ENCODE data around the gene GSS. TPM values are rescaled to one million over a fixed set of nuclear protein-coding genes. Genes with fewer than 3 reads are reported as not detected.
A peak's percentile ranks its signal among the peaks of the same experiment; 100 is the strongest.

GSS gene
- total and polyA plus RNA-seq, 4 donors: 32.6 to 52.7 (median 47.9) TPM

DNA sequence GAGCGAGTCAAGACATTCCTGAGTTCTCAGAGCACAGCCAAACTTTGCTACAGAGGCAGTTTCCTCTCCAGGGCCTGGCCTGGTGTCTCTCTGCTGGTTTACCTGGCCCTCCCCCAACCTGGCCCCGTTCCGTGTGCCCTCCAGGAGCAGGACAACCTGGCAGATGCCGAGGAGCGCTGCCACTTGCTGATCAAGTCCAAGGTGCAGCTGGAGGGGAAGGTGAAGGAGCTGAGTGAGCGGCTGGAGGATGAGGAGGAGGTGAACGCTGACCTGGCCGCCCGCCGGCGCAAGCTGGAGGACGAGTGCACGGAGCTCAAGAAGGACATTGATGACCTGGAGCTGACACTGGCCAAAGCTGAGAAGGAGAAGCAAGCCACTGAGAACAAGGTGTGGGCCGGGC lies 39.6 kb upstream of the GSS start:
- H3K9ac ChIP-seq (ENCODE audit: insufficient read depth in 1 of 2, low read length in 2 of 2): no peak overlapping the region
- H3K27ac ChIP-seq (ENCODE audit: low read depth in 1 of 2, low read length in 1 of 2): no peak overlapping the region
- H3K36me3 ChIP-seq (ENCODE audit: control insufficient read depth in 4 of 4, insufficient read depth in 4 of 4, low read length in 4 of 4): peaks cover 5 to 59% (median 21%) of the 10 kb centered on the region in 4 donors
- no peak for ATAC-seq (ENCODE audit: insufficient read depth, low FRiP score)
- TF ChIP-seq, protein P1, sequence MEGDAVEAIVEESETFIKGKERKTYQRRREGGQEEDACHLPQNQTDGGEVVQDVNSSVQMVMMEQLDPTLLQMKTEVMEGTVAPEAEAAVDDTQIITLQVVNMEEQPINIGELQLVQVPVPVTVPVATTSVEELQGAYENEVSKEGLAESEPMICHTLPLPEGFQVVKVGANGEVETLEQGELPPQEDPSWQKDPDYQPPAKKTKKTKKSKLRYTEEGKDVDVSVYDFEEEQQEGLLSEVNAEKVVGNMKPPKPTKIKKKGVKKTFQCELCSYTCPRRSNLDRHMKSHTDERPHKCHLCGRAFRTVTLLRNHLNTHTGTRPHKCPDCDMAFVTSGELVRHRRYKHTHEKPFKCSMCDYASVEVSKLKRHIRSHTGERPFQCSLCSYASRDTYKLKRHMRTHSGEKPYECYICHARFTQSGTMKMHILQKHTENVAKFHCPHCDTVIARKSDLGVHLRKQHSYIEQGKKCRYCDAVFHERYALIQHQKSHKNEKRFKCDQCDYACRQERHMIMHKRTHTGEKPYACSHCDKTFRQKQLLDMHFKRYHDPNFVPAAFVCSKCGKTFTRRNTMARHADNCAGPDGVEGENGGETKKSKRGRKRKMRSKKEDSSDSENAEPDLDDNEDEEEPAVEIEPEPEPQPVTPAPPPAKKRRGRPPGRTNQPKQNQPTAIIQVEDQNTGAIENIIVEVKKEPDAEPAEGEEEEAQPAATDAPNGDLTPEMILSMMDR (IDR thresholded peaks at IDR 0.05; ENCODE audit: control extremely low read depth, extremely low read depth): no peak
- WGBS, 2 donors: 94 to 95% methylated on average over 14 of the region's 14 CpGs
- no peak for DNase-seq
- H3K4me3 ChIP-seq: no peak overlapping the region
- no peaks in the 10 kb centered on the region for H3K27me3 ChIP-seq (ENCODE audit: control insufficient read depth in 3 of 3, insufficient read depth in 3 of 3, low read length in 2 of 3)
- H3K9me3 ChIP-seq (ENCODE audit: control insufficient read depth in 4 of 4, insufficient read depth in 3 of 4, low read length in 3 of 4): no peaks in the 10 kb centered on the region
- peaks cover 0 to 6% (median 0%) of the 10 kb centered on the region in 5 donors for H3K4me1 ChIP-seq (ENCODE audit: control insufficient read depth in 5 of 5, insufficient read depth in 5 of 5, low read length in 5 of 5)

DNA sequence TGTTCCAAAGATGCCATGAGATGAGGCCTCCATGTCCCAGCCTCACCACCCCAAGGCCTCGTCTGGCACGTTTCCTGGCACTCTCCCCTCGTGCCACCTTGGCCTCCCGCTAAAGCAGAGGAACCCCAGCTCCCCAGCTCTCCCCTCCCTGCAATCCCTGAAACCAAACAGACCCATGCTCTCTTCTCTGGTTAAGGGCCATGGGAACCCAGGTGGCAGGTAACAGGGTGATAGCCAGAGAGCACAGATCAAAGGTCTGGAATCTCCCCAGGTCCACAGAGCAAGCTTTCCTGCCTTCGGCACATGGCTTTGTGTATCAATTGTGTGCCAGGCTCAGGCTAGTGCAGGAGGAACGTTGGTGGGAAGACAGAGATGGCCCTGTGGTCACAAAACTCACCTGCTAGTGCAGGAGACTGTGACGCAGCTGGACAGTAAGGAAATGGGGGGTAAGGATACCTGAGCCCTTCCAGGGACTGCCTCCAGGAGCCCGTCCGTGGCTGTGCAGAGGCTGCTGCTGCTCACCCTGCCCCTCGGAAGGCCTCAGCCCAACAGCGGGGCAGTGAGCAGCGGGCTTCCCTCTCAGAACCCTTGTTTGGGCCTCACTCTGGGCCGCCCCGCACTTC lies 39.0 kb upstream of the GSS start:
- no peak overlapping the region for H3K9ac ChIP-seq (ENCODE audit: insufficient read depth in 1 of 2, low read length in 2 of 2)
- H3K36me3 ChIP-seq (ENCODE audit: control insufficient read depth in 4 of 4, insufficient read depth in 4 of 4, low read length in 4 of 4): peaks cover 5 to 53% (median 18%) of the 10 kb centered on the region in 4 donors
- H3K27ac ChIP-seq (ENCODE audit: low read depth in 1 of 2, low read length in 1 of 2): peak overlapping the region in 1 of 2 donors; percentile 43
- no peaks in the 10 kb centered on the region for H3K9me3 ChIP-seq (ENCODE audit: control insufficient read depth in 4 of 4, insufficient read depth in 3 of 4, low read length in 3 of 4)
- 84 to 86% methylated on average over 14 of the region's 14 CpGs for WGBS, 2 donors
- H3K4me3 ChIP-seq: no peak overlapping the region
- TF ChIP-seq, protein P1 (IDR thresholded peaks at IDR 0.05; ENCODE audit: control extremely low read depth, extremely low read depth): no peak
- no peaks in the 10 kb centered on the region for H3K27me3 ChIP-seq (ENCODE audit: control insufficient read depth in 3 of 3, insufficient read depth in 3 of 3, low read length in 2 of 3)
- ATAC-seq (ENCODE audit: insufficient read depth, low FRiP score) (no peak), DNase-seq (no peak)
- peaks cover 0 to 6% (median 0%) of the 10 kb centered on the region in 5 donors for H3K4me1 ChIP-seq (ENCODE audit: control insufficient read depth in 5 of 5, insufficient read depth in 5 of 5, low read length in 5 of 5)

DNA sequence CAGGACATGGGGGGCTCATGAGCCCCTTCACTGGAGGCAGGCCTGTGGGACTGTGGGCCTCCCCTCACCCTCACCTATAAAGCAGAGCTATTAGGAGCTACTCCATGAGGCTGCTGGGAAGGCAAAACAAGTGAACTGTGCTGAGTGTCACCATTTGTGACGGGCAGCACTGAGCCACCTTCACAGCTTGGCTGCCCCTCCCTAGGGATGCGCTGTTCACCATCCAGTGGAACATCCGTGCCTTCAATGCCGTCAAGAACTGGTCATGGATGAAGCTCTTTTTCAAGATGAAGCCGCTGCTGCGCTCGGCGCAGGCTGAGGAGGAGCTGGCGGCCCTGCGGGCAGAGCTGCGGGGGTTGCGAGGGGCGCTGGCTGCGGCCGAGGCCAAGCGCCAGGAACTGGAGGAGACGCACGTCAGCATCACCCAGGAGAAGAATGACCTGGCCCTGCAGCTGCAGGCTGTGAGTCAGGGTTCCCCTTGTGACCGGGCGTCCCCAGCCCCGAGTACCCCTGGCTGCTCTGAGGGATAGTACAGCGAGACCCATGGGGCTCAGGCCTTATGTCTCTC lies 38.4 kb upstream of the GSS start:
- no peak for DNase-seq
- no peak overlapping the region for H3K9ac ChIP-seq (ENCODE audit: insufficient read depth in 1 of 2, low read length in 2 of 2)
- H3K36me3 ChIP-seq (ENCODE audit: control insufficient read depth in 4 of 4, insufficient read depth in 4 of 4, low read length in 4 of 4): peaks cover 5 to 47% (median 18%) of the 10 kb centered on the region in 4 donors

More for the DNA sequence above, 38.4 kb upstream of the GSS start:
- WGBS, 2 donors: 93 to 95% methylated on average over 22 of the region's 22 CpGs
- TF ChIP-seq, protein P1 (IDR thresholded peaks at IDR 0.05; ENCODE audit: control extremely low read depth, extremely low read depth): no peak
- Histone ChIP-seq H3K4me1 (ENCODE audit: control insufficient read depth in 5 of 5, insufficient read depth in 5 of 5, low read length in 5 of 5) (peaks cover 0 to 6% (median 0%) of the 10 kb centered on the region in 5 donors), H3K27ac (ENCODE audit: low read depth in 1 of 2, low read length in 1 of 2) (peak overlapping the region in 1 of 2 donors; percentile 71), H3K27me3 (ENCODE audit: control insufficient read depth in 3 of 3, insufficient read depth in 3 of 3, low read length in 2 of 3) (no peaks in the 10 kb centered on the region), H3K9me3 (ENCODE audit: control insufficient read depth in 4 of 4, insufficient read depth in 3 of 4, low read length in 3 of 4) (no peaks in the 10 kb centered on the region), H3K4me3 (no peak overlapping the region)
- ATAC-seq (ENCODE audit: insufficient read depth, low FRiP score): no peak

All from lung (tissue), 12 donors.